H1 (cell line): ENCODE data around the gene HBEGF.

Source experiments
- CEBPB ChIP-seq: IDR thresholded peaks from 2 replicates; pipeline ENCODE4 v1.6.1; 2012; ENCODE audit warnings: low read depth, low read length
- EP300 ChIP-seq, 2 experiments: IDR thresholded peaks; 1 replicate in 1 of 2; 2 replicates in 1 of 2; pipeline ENCODE4 v1.6.1; 2011 to 2012; ENCODE audit warnings: low read depth in 2 of 2, low read length in 2 of 2, mild to moderate bottlenecking in 2 of 2, borderline replicate concordance in 1 of 2, inconsistent platforms in 1 of 2, moderate library complexity in 1 of 2
- EZH2 ChIP-seq: fragments of 200-600 bp; sonication (generic); IDR thresholded peaks from 2 replicates; pipeline ENCODE4 v1.7.1; 2012; ENCODE audit warnings: low read depth, mild to moderate bottlenecking, moderate library complexity, low read length, inconsistent platforms; ENCODE audit not compliant: severe bottlenecking
- HDAC6 ChIP-seq: IDR thresholded peaks from one replicate; pipeline ENCODE4 v1.7.1; 2012; ENCODE audit warnings: low read depth, mild to moderate bottlenecking, inconsistent platforms, low read length, moderate library complexity
- JUN ChIP-seq: IDR thresholded peaks from 2 replicates; pipeline ENCODE4 v1.6.1; 2011; ENCODE audit warnings: low read depth, mild to moderate bottlenecking, improper control_type of control experiment, low read length
- JUND ChIP-seq: IDR thresholded peaks from 2 replicates; pipeline ENCODE4 v1.6.1; 2011; ENCODE audit warnings: mild to moderate bottlenecking, improper control_type of control experiment, low read length
- NRF1 ChIP-seq: IDR thresholded peaks from 2 replicates; pipeline ENCODE4 v1.6.1; 2011; ENCODE audit warnings: mild to moderate bottlenecking, low read depth, low read length, improper control_type of control experiment
- PHF8 ChIP-seq: fragments of 200-600 bp; sonication (generic); conservative IDR thresholded peaks from 2 replicates; pipeline ENCODE4 v1.7.1; 2012; ENCODE audit warnings: low read depth, mild to moderate bottlenecking, inconsistent platforms, low read length, moderate library complexity
- POLR2A ChIP-seq, 2 experiments: IDR thresholded peaks; 1 replicate in 1 of 2; 2 replicates in 1 of 2; pipeline ENCODE4 v1.6.1; 2011; ENCODE audit warnings: low read depth in 2 of 2, low read length in 2 of 2, mild to moderate bottlenecking in 2 of 2; ENCODE audit errors: control extremely low read depth in 1 of 2
- RBBP5 ChIP-seq: IDR thresholded peaks from 2 replicates; pipeline ENCODE4 v1.7.1; 2012; ENCODE audit warnings: low read depth, mild to moderate bottlenecking, inconsistent platforms, low read length, moderate library complexity, borderline replicate concordance
- RNF2 ChIP-seq: fragments of 200-900, 300-1000 bp; sonication (generic); IDR thresholded peaks from 2 replicates; pipeline ENCODE4 v1.7.1; 2016; ENCODE audit warnings: borderline replicate concordance, low read depth, mild to moderate bottlenecking, antibody characterized with exemption, low read length; ENCODE audit not compliant: poor library complexity, severe bottlenecking; ENCODE audit errors: missing control alignments
- TAF1 ChIP-seq: IDR thresholded peaks from 2 replicates; pipeline ENCODE4 v1.6.1; 2011; ENCODE audit warnings: mild to moderate bottlenecking, low read depth, low read length
- TF ChIP-seq, protein P1 (sequence below), 3 experiments: IDR thresholded peaks; 1 replicate in 2 of 3; 2 replicates in 1 of 3; pipeline versions ENCODE4 v1.5.1 to v1.6.1; 2011; ENCODE audit warnings: low read length in 3 of 3, mild to moderate bottlenecking in 3 of 3, inconsistent platforms in 2 of 3, low read depth in 1 of 3, moderate library complexity in 1 of 3; ENCODE audit not compliant: insufficient read depth in 1 of 3; ENCODE audit errors: control extremely low read depth in 1 of 3
- TF ChIP-seq, protein P2 (sequence below): IDR thresholded peaks from 2 replicates; pipeline ENCODE4 v1.6.1; 2012; ENCODE audit warnings: inconsistent platforms

DNA sequence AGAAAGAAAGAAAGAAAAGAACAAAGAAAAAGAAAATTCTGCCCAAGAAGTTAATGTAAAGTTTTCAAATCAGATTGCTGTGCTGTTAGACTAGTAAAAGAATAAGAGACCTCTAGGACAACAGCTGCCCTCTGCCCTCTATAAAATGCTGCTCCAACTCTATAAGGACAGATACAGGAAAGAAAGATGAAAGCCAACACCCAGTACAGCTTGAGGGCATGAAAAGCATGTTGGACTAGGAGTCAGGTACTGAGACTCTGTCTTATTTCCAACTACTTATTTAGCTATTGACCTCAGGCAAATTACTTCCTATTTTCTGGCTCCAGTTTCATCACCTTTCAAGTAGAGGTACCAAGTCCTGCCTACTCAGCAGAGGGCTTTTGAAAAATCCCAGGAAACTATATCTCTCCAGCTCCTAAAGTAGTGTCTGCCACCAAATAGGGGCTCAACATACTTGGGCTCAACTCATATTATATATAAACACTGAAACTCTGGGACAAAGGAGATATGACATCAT lies 5.7 kb downstream of the HBEGF start:
- no peak for TF ChIP-seq POLR2A (IDR thresholded peaks at IDR 0.05; ENCODE audit: control extremely low read depth in 1 of 2, low read depth in 2 of 2, low read length in 2 of 2)
- TF ChIP-seq, protein P1, sequence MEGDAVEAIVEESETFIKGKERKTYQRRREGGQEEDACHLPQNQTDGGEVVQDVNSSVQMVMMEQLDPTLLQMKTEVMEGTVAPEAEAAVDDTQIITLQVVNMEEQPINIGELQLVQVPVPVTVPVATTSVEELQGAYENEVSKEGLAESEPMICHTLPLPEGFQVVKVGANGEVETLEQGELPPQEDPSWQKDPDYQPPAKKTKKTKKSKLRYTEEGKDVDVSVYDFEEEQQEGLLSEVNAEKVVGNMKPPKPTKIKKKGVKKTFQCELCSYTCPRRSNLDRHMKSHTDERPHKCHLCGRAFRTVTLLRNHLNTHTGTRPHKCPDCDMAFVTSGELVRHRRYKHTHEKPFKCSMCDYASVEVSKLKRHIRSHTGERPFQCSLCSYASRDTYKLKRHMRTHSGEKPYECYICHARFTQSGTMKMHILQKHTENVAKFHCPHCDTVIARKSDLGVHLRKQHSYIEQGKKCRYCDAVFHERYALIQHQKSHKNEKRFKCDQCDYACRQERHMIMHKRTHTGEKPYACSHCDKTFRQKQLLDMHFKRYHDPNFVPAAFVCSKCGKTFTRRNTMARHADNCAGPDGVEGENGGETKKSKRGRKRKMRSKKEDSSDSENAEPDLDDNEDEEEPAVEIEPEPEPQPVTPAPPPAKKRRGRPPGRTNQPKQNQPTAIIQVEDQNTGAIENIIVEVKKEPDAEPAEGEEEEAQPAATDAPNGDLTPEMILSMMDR (IDR thresholded peaks at IDR 0.05; ENCODE audit: control extremely low read depth in 1 of 3, insufficient read depth in 1 of 3, low read depth in 1 of 3, low read length in 3 of 3) = no peak
- TF ChIP-seq NRF1 = no peak
- TF ChIP-seq TAF1 = no peak
- TF ChIP-seq CEBPB = no peak
- no peak for TF ChIP-seq EP300 (IDR thresholded peaks at IDR 0.05; ENCODE audit: borderline replicate concordance in 1 of 2, low read depth in 2 of 2, low read length in 2 of 2)
- TF ChIP-seq RBBP5 = no peak
- no peak for TF ChIP-seq EZH2
- no peak for TF ChIP-seq JUN
- TF ChIP-seq, protein P2, sequence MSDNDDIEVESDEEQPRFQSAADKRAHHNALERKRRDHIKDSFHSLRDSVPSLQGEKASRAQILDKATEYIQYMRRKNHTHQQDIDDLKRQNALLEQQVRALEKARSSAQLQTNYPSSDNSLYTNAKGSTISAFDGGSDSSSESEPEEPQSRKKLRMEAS = no peak
- no peak for TF ChIP-seq RNF2
- no peak for TF ChIP-seq HDAC6
- TF ChIP-seq PHF8 = no peak
- TF ChIP-seq JUND = no peak
